Melanocyte of skin (primary cell): ENCODE measurements around the gene ENTPD2. TPM values are rescaled to one million over a fixed set of nuclear protein-coding genes. Genes with fewer than 3 reads are reported as not detected.

Experiments used
- small RNA-seq, 2 donors: library from RNA; depleted of rRNA; stranded (forward); fragments of <200 nt; gene quantifications; one replicate each; pipeline ENCODE3, GENCODE V24; 2012
- total RNA-seq, 2 donors: library from RNA; depleted of rRNA; stranded (reverse); fragments of >200 nt; gene quantifications; 2 replicates each; pipeline ENCODE4 v1.2.3, GENCODE V29; 2012

The ENTPD2 gene
- not detected for total RNA-seq

GRCh38 chr9:137053944-137054931, at the start of gene ENTPD2:
TSS of gene ENTPD2 (minus strand) at chr9:137054061. CDS start at chr9:137053997, 64 bp downstream.

GRCh38 chr9:137086531-137087408, 32.9 kb upstream of the ENTPD2 start, which contains the start of gene MAN1B1:
TSS of gene MAN1B1 (plus strand) at chr9:137086985. CDS start at chr9:137087000, 15 bp downstream.

GRCh38 chr9:137077010-137077747, 23.3 kb upstream of the ENTPD2 start, which contains the start of gene UAP1L1:
TSS of gene UAP1L1 (plus strand) at chr9:137077517. CDS start at chr9:137077533, 16 bp downstream.

GRCh38 chr9:137070201-137070905, 16.5 kb upstream of the ENTPD2 start, which contains the start of gene SAPCD2:
TSS of gene SAPCD2 (minus strand) at chr9:137070557. CDS start at chr9:137070460, 97 bp downstream.

GRCh38 chr9:137046088-137046787, 7.6 kb downstream of the ENTPD2 start, which contains the start of gene NPDC1:
TSS of gene NPDC1 (minus strand) at chr9:137046177. CDS start at chr9:137045989, 188 bp downstream.

GRCh38 chr9:137031904-137032640, 21.8 kb downstream of the ENTPD2 start, which contains the start of gene FUT7:
TSS of gene FUT7 (minus strand) at chr9:137032088. CDS start at chr9:137031991, 97 bp downstream.

GRCh38 chr9:137027369-137028262, 26.2 kb downstream of the ENTPD2 start, which contains the start of gene ABCA2:
TSS of gene ABCA2 (minus strand) at chr9:137028237. CDS start at chr9:137028140, 97 bp downstream.

Small RNA genes lying within 50 kb of the gene (small RNA-seq; reads per million reads assigned to genes)
- 0 reads per million in 2 donors for gene RF00153

Other genes with a start within 250 kb of the ENTPD2 start
- gene RABL6, start 246.1 kb downstream of the ENTPD2 start, total RNA-seq: 100 to 1,000 TPM in 1 of 2 donors, 10 to 100 TPM in 1; 84.3 to 100 TPM
- gene AJM1, start 211.6 kb downstream of the ENTPD2 start, total RNA-seq: under 1 TPM; 0.33 to 0.34 TPM
- gene PHPT1, start 204.7 kb downstream of the ENTPD2 start, total RNA-seq: 10 to 100 TPM; 40.0 to 51.6 TPM
- gene MAMDC4, start 201.7 kb downstream of the ENTPD2 start, total RNA-seq: under 1 TPM; 0.67 to 0.69 TPM
- 100 to 1,000 TPM; 181 to 217 TPM for gene EDF1, start 187.8 kb downstream of the ENTPD2 start, total RNA-seq
- 10 to 100 TPM; 18.9 to 27.3 TPM for gene TRAF2, start 167.5 kb downstream of the ENTPD2 start, total RNA-seq
- 100 to 1,000 TPM; 140 to 142 TPM for gene FBXW5, start 109.3 kb downstream of the ENTPD2 start, total RNA-seq
- gene C8G, start 108.8 kb downstream of the ENTPD2 start, total RNA-seq: under 1 TPM in 1 of 2 donors, not detected in 1; under 0.01 TPM
- not detected for gene LCN12, start 101.8 kb downstream of the ENTPD2 start, total RNA-seq
- not detected for gene PTGDS, start 76.6 kb downstream of the ENTPD2 start, total RNA-seq
- not detected for gene LCNL1, start 71.1 kb downstream of the ENTPD2 start, total RNA-seq
- gene PAXX, start 61.6 kb downstream of the ENTPD2 start, total RNA-seq: 10 to 100 TPM; 15.1 to 20.6 TPM
- gene CLIC3, start 57.5 kb downstream of the ENTPD2 start, total RNA-seq: not detected
- gene ABCA2, start 25.8 kb downstream of the ENTPD2 start, total RNA-seq: 10 to 100 TPM in 1 of 2 donors, 1 to 10 TPM in 1; 6.0 to 15.5 TPM
- not detected for gene FUT7, start 22.0 kb downstream of the ENTPD2 start, total RNA-seq
- gene NPDC1, start 7.9 kb downstream of the ENTPD2 start, total RNA-seq: 1 to 10 TPM; 4.8 to 5.7 TPM
- gene SAPCD2, start 16.5 kb upstream of the ENTPD2 start, total RNA-seq: 10 to 100 TPM in 1 of 2 donors, 1 to 10 TPM in 1; 5.5 to 12.0 TPM
- 10 to 100 TPM; 27.0 to 34.4 TPM for gene UAP1L1, start 23.5 kb upstream of the ENTPD2 start, total RNA-seq
- gene MAN1B1, start 32.9 kb upstream of the ENTPD2 start, total RNA-seq: 10 to 100 TPM; 44.3 to 55.7 TPM
- 100 to 1,000 TPM in 1 of 2 donors, 10 to 100 TPM in 1; 90.9 to 110 TPM for gene DPP7, start 60.7 kb upstream of the ENTPD2 start, total RNA-seq
- not detected for gene GRIN1, start 85.1 kb upstream of the ENTPD2 start, total RNA-seq
- gene LRRC26, start 116.0 kb upstream of the ENTPD2 start, total RNA-seq: not detected
- not detected for gene TMEM210, start 118.0 kb upstream of the ENTPD2 start, total RNA-seq
- gene ANAPC2, start 134.5 kb upstream of the ENTPD2 start, total RNA-seq: 10 to 100 TPM; 20.6 to 25.6 TPM
- gene SSNA1, start 134.6 kb upstream of the ENTPD2 start, total RNA-seq: 100 to 1,000 TPM in 1 of 2 donors, 10 to 100 TPM in 1; 70.2 to 109 TPM
- 10 to 100 TPM in 1 of 2 donors, 1 to 10 TPM in 1; 7.7 to 12.7 TPM for gene TPRN, start 146.7 kb upstream of the ENTPD2 start, total RNA-seq
- gene TMEM203, start 151.6 kb upstream of the ENTPD2 start, total RNA-seq: 10 to 100 TPM; 34.1 to 43.6 TPM
- 10 to 100 TPM; 12.4 to 16.0 TPM for gene NDOR1, start 151.6 kb upstream of the ENTPD2 start, total RNA-seq
- gene RNF208, start 168.2 kb upstream of the ENTPD2 start, total RNA-seq: not detected
- under 1 TPM; 0.67 to 0.69 TPM for gene CYSRT1, start 171.1 kb upstream of the ENTPD2 start, total RNA-seq
- under 1 TPM in 1 of 2 donors, not detected in 1; under 0.01 TPM for gene RNF224, start 173.4 kb upstream of the ENTPD2 start, total RNA-seq
- not detected for gene SLC34A3, start 176.8 kb upstream of the ENTPD2 start, total RNA-seq
- gene TUBB4B, start 187.2 kb upstream of the ENTPD2 start, total RNA-seq: 100 to 1,000 TPM; 123 to 528 TPM
- not detected for gene STPG3, start 197.2 kb upstream of the ENTPD2 start, total RNA-seq
- gene NELFB, start 201.3 kb upstream of the ENTPD2 start, total RNA-seq: 10 to 100 TPM; 42.3 to 56.9 TPM
- 10 to 100 TPM in 1 of 2 donors, 1 to 10 TPM in 1; 1.7 to 11.3 TPM for gene TOR4A, start 223.7 kb upstream of the ENTPD2 start, total RNA-seq
- gene NRARP, start 248.2 kb upstream of the ENTPD2 start, total RNA-seq: under 1 TPM in 1 of 2 donors, not detected in 1; under 0.01 TPM